ENCODE data around the gene ZNF394.

- TF ChIP-seq RAD21 (IDR thresholded peaks at IDR 0.05; ENCODE audit: low read length), result no peak
- no peak for TF ChIP-seq POLR2AphosphoS5 (IDR thresholded peaks at IDR 0.05; ENCODE audit: low read depth, low read length)
- no peak for TF ChIP-seq CTCF (IDR thresholded peaks at IDR 0.05)
These were observed 31.3 kb upstream of the ZNF394 start for GRCh38 chr7:99531354-99531765.
